ENCODE data around the gene HDAC11.

DNA sequence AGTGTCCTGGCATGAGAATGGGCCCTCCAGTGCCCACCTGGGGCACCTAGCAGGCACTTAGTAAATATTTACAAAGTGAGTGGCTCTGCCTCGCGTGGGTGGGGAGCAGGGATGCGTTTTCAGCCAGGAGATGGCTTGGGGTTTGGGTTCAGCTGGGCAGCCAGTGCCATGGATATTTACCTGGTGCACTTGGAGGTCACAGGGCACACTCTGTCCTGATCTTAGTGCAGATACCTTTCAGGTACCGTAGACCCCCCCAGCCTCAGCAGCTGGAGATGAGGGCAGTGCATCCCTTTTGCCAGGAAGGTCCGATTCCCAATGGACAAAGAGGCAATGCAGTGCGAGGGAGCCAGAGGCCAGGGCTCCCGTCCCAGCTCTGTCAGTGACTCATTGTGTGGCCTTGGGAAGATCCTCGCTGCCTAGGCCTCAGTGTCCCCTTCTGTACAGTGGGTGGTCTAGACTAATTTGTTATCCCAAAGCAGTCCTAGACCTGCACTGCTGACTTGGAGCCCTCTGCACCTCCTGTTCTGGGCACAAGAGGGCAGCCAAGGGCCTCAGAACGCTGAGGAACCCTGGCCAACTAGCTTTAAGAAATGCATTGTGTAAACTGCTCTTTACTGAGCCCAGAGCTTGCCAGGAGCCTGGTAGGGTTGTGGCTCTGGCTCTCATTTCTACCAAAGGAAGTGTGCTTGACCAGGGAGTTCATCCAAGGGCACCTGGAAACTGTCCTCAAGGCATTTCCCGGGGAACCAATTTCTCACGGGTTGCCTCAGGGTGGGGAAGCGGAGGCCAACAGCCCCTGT, 16.0 kb downstream of the HDAC11 start:
- TF ChIP-seq RAD21 (IDR thresholded peaks at IDR 0.05; ENCODE audit: low read length) (peak; percentile 100), CEBPB (IDR thresholded peaks at IDR 0.05; ENCODE audit: low read depth, low read length) (peak; percentile 86), FOS (IDR thresholded peaks at IDR 0.05; ENCODE audit: low read depth, low read length) (no peak)
- TF ChIP-seq, protein P1, sequence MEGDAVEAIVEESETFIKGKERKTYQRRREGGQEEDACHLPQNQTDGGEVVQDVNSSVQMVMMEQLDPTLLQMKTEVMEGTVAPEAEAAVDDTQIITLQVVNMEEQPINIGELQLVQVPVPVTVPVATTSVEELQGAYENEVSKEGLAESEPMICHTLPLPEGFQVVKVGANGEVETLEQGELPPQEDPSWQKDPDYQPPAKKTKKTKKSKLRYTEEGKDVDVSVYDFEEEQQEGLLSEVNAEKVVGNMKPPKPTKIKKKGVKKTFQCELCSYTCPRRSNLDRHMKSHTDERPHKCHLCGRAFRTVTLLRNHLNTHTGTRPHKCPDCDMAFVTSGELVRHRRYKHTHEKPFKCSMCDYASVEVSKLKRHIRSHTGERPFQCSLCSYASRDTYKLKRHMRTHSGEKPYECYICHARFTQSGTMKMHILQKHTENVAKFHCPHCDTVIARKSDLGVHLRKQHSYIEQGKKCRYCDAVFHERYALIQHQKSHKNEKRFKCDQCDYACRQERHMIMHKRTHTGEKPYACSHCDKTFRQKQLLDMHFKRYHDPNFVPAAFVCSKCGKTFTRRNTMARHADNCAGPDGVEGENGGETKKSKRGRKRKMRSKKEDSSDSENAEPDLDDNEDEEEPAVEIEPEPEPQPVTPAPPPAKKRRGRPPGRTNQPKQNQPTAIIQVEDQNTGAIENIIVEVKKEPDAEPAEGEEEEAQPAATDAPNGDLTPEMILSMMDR (conservative IDR thresholded peaks at IDR 0.05; ENCODE audit: low read depth, low read length): peak; percentile 98
- TF ChIP-seq, protein P2, sequence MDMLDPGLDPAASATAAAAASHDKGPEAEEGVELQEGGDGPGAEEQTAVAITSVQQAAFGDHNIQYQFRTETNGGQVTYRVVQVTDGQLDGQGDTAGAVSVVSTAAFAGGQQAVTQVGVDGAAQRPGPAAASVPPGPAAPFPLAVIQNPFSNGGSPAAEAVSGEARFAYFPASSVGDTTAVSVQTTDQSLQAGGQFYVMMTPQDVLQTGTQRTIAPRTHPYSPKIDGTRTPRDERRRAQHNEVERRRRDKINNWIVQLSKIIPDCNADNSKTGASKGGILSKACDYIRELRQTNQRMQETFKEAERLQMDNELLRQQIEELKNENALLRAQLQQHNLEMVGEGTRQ (IDR thresholded peaks at IDR 0.05; ENCODE audit: low read depth, low read length): no peak

All from IMR-90 (cell line).